ENCODE data around the gene TPTE.
A peak's percentile ranks its signal among the peaks of the same experiment; 100 is the strongest.
"Not testable (repeated sequence)": the region's sequence is repeated elsewhere in the genome, so short reads cannot be mapped to it uniquely, and the experiment has no call there.

Gene TPTE

GRCh38 chr21:10639123-10639522 is 117.7 kb downstream of the TPTE start:
- no peak overlapping the region for H3K4me3 ChIP-seq (ENCODE audit: low read depth, low read length)
- no peak for TF ChIP-seq POLR2A (IDR thresholded peaks at IDR 0.05; ENCODE audit: extremely low read depth, insufficient read length)
- no peak for TF ChIP-seq MAX (IDR thresholded peaks at IDR 0.05; ENCODE audit: low read depth, low read length)
- TF ChIP-seq CTCF (IDR thresholded peaks at IDR 0.05; ENCODE audit: low read depth, low read length), result no peak
- TF ChIP-seq MYC (IDR thresholded peaks at IDR 0.05; ENCODE audit: low read depth, low read length), result no peak
- no peak for DNase-seq (ENCODE audit: low read depth)

- DNase-seq (ENCODE audit: low read depth); H3K4me3 ChIP-seq (ENCODE audit: low read depth, low read length): not testable (repeated sequence)
Measured at GRCh38 chr21:10639746-10640145, 118.4 kb downstream of the TPTE start.

GRCh38 chr21:10640446-10640845 is 119.1 kb downstream of the TPTE start:
- H3K4me3 ChIP-seq (ENCODE audit: low read depth, low read length), result no peak overlapping the region
- TF ChIP-seq MAX (IDR thresholded peaks at IDR 0.05; ENCODE audit: low read depth, low read length), result no peak
- TF ChIP-seq MYC (IDR thresholded peaks at IDR 0.05; ENCODE audit: low read depth, low read length), result no peak
- TF ChIP-seq POLR2A (IDR thresholded peaks at IDR 0.05; ENCODE audit: extremely low read depth, insufficient read length), result no peak
- TF ChIP-seq CTCF (IDR thresholded peaks at IDR 0.05; ENCODE audit: low read depth, low read length), result no peak
- no peak for DNase-seq (ENCODE audit: low read depth)

GRCh38 chr21:10641107-10641506 is 119.7 kb downstream of the TPTE start:
- TF ChIP-seq POLR2A (IDR thresholded peaks at IDR 0.05; ENCODE audit: extremely low read depth, insufficient read length) (no peak), MAX (IDR thresholded peaks at IDR 0.05; ENCODE audit: low read depth, low read length) (no peak), CTCF (IDR thresholded peaks at IDR 0.05; ENCODE audit: low read depth, low read length) (no peak), MYC (IDR thresholded peaks at IDR 0.05; ENCODE audit: low read depth, low read length) (no peak)
- H3K4me3 ChIP-seq (ENCODE audit: low read depth, low read length), result no peak overlapping the region
- DNase-seq (ENCODE audit: low read depth), result no peak

GRCh38 chr21:10645667-10646066 is 124.3 kb downstream of the TPTE start:
- not testable (repeated sequence) for DNase-seq (ENCODE audit: low read depth); H3K4me3 ChIP-seq (ENCODE audit: low read depth, low read length)

GRCh38 chr21:10649350-10650149 is 128.2 kb downstream of the TPTE start:
- H3K4me3 ChIP-seq (ENCODE audit: low read depth, low read length); DNase-seq (ENCODE audit: low read depth): not testable (repeated sequence)

GRCh38 chr21:10650297-10650696 is 128.9 kb downstream of the TPTE start:
- H3K4me3 ChIP-seq (ENCODE audit: low read depth, low read length); DNase-seq (ENCODE audit: low read depth): not testable (repeated sequence)
- TF ChIP-seq CTCF (IDR thresholded peaks at IDR 0.05; ENCODE audit: low read depth, low read length), result peak; percentile 50

Measured in NB4 (cell line).